DOHH2 (cell line): ENCODE measurements around the gene GCLC.

Source experiments
- H3F3A ChIP-seq: fragments of 200-600 bp; sonication (generic), shearing (Covaris generic); 2 replicates; pipeline ENCODE4 v1.6.0; 2016; ENCODE audit warnings: antibody characterized with exemption, mild to moderate bottlenecking; ENCODE audit not compliant: control insufficient read depth, insufficient read depth
- H3K27ac ChIP-seq: fragments of 200-600 bp; sonication (generic); 2 replicates; pipeline ENCODE4 v1.5.1; 2014; ENCODE audit warnings: low read depth, mild to moderate bottlenecking, low read length, moderate library complexity
- H3K27me3 ChIP-seq: fragments of 200-600 bp; sonication (generic); 2 replicates; pipeline ENCODE4 v1.6.1; 2014; ENCODE audit warnings: mild to moderate bottlenecking, low read length, mixed read lengths; ENCODE audit not compliant: control insufficient read depth
- H3K36me3 ChIP-seq: fragments of 200-600 bp; sonication (generic); 2 replicates; pipeline ENCODE4 v1.6.1; 2014; ENCODE audit warnings: mild to moderate bottlenecking, low read length, moderate library complexity, mixed read lengths; ENCODE audit not compliant: control insufficient read depth
- H3K4me1 ChIP-seq: fragments of 200-600 bp; sonication (generic); 2 replicates; pipeline ENCODE4 v1.6.1; 2014; ENCODE audit warnings: mild to moderate bottlenecking, low read length, mixed read lengths; ENCODE audit not compliant: control insufficient read depth
- H3K4me2 ChIP-seq: fragments of 200-600 bp; sonication (generic); 2 replicates; pipeline ENCODE4 v1.6.0; 2014; ENCODE audit warnings: mild to moderate bottlenecking, low read length, moderate library complexity
- H3K4me3 ChIP-seq: fragments of 200-600 bp; sonication (generic); 2 replicates; pipeline ENCODE4 v1.5.1; 2014; ENCODE audit warnings: mild to moderate bottlenecking, low read length, mixed read lengths
- H3K79me2 ChIP-seq: fragments of 200-600 bp; sonication (generic); 2 replicates; pipeline ENCODE4 v1.6.1; 2014; ENCODE audit warnings: mild to moderate bottlenecking, low read length, mixed read lengths; ENCODE audit not compliant: control insufficient read depth
- H3K9me2 ChIP-seq: fragments of 200-600 bp; sonication (generic); replicated peaks from 2 replicates; pipeline ENCODE4 v1.6.1; 2014; ENCODE audit warnings: mild to moderate bottlenecking, low read length, mixed read lengths; ENCODE audit not compliant: control insufficient read depth
- H3K9me3 ChIP-seq: fragments of 200-600 bp; sonication (generic); 2 replicates; pipeline ENCODE4 v1.6.1; 2014; ENCODE audit warnings: antibody characterized with exemption, low read length, mixed read lengths; ENCODE audit not compliant: control insufficient read depth, insufficient read depth
- H4K20me1 ChIP-seq: fragments of 200-600 bp; sonication (generic); 2 replicates; pipeline ENCODE4 v1.6.0; 2014; ENCODE audit warnings: low read depth, mild to moderate bottlenecking, antibody characterized with exemption, low read length, moderate library complexity; ENCODE audit not compliant: control insufficient read depth, insufficient read depth
- EZH2phosphoT487 ChIP-seq: fragments of 200-600 bp; sonication (generic); IDR thresholded peaks from 2 replicates; pipeline ENCODE4 v1.6.1; 2017; ENCODE audit warnings: borderline replicate concordance, mild to moderate bottlenecking, antibody characterized with exemption, low read length, moderate library complexity, mixed read lengths
- TF ChIP-seq, protein P1 (sequence below): fragments of 200-600 bp; sonication (generic); IDR thresholded peaks from one replicate; pipeline ENCODE4 v1.5.1; 2014; ENCODE audit warnings: antibody characterized with exemption, mild to moderate bottlenecking, low read depth, low read length; ENCODE audit not compliant: poor library complexity, severe bottlenecking

The GCLC gene

DNA sequence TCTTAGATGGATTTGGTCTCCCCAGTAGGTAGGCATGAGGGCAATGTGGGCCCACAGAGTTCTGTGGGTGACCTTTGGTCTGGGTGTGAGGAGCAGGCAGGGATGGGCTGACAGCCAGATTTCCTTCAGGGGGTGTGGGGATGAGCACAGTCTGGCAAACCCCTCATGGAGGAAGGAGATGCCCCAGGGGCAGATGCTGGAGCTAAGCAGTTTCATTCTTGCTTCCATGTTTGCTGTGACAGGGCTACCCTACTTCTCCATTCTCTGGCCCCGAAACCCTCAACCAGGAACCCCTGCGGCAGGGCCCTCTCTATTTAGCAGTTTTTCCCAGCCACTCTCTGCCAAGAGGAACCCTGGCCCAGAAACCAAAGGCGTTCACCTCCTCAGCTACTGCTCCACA lies 40.4 kb downstream of the GCLC start:
- Histone ChIP-seq H3K4me2 (no peak overlapping the region), H3K9me3 (no peaks in the 10 kb centered on the region), H3K36me3 (peaks cover 12% of the 10 kb centered on the region), H3K27ac (no peak overlapping the region), H3K27me3 (no peaks in the 10 kb centered on the region), H3K9me2 (no peaks in the 10 kb centered on the region), H4K20me1 (no peaks in the 10 kb centered on the region), H3K79me2 (no peaks in the 10 kb centered on the region), H3K4me3 (no peak overlapping the region), H3K4me1 (no peaks in the 10 kb centered on the region), H3F3A (no peaks in the 10 kb centered on the region)
- TF ChIP-seq EZH2phosphoT487: no peak
- TF ChIP-seq, protein P1, sequence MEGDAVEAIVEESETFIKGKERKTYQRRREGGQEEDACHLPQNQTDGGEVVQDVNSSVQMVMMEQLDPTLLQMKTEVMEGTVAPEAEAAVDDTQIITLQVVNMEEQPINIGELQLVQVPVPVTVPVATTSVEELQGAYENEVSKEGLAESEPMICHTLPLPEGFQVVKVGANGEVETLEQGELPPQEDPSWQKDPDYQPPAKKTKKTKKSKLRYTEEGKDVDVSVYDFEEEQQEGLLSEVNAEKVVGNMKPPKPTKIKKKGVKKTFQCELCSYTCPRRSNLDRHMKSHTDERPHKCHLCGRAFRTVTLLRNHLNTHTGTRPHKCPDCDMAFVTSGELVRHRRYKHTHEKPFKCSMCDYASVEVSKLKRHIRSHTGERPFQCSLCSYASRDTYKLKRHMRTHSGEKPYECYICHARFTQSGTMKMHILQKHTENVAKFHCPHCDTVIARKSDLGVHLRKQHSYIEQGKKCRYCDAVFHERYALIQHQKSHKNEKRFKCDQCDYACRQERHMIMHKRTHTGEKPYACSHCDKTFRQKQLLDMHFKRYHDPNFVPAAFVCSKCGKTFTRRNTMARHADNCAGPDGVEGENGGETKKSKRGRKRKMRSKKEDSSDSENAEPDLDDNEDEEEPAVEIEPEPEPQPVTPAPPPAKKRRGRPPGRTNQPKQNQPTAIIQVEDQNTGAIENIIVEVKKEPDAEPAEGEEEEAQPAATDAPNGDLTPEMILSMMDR: no peak

DNA sequence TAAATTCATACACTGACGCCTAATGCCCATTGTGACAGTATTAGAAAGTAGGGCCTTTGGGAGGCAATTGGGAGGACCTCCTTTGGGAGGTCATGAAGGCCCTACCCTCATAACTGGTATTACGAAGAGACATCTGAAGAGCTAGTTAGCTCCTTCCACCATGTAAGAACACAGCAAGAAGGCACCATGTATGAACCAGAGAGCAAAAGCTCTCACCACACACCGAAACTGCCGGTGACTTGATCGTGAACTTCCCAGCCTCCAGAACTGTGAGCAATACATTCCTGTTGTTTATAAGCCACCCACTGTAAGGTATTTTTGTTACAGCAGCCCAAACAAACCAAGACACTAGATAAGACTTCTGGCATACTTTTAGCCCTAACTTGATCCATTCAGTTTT lies 41.8 kb downstream of the GCLC start:
- no peaks in the 10 kb centered on the region for H3K9me3 ChIP-seq
- H3K4me3 ChIP-seq: no peak overlapping the region
- no peaks in the 10 kb centered on the region for H4K20me1 ChIP-seq
- no peaks in the 10 kb centered on the region for H3F3A ChIP-seq
- TF ChIP-seq, protein P1: no peak
- TF ChIP-seq EZH2phosphoT487: no peak
- H3K9me2 ChIP-seq: no peaks in the 10 kb centered on the region
- H3K27me3 ChIP-seq: no peaks in the 10 kb centered on the region
- H3K4me2 ChIP-seq: no peak overlapping the region
- no peaks in the 10 kb centered on the region for H3K79me2 ChIP-seq
- no peaks in the 10 kb centered on the region for H3K4me1 ChIP-seq
- H3K27ac ChIP-seq: no peak overlapping the region
- H3K36me3 ChIP-seq: peaks cover 12% of the 10 kb centered on the region

DNA sequence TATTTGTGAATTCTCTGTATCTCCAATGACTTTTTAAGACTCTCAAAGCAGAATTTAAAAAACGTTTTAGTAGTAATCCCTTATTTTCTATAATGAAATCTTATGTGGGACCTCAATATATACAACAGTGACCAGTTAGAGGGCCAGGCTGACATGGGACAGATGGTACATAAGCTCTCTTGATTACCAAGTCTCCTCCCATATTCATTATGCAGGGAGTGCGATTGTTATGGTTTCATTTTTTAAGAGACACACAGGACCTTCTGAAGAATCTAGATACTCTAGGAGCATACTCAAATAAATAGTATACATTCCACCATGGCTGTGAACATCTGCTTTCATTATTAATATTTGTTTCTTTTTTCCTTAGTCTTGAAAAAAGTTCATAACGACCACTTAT lies 43.5 kb downstream of the GCLC start:
- Histone ChIP-seq H3K27ac (no peak overlapping the region), H3K27me3 (no peaks in the 10 kb centered on the region), H3K4me2 (no peak overlapping the region), H3K4me3 (no peak overlapping the region), H3F3A (no peaks in the 10 kb centered on the region), H3K79me2 (no peaks in the 10 kb centered on the region), H3K9me2 (no peaks in the 10 kb centered on the region), H3K36me3 (peaks cover 7% of the 10 kb centered on the region; the same call in 1 of the 2 replicates), H3K4me1 (no peaks in the 10 kb centered on the region), H4K20me1 (no peaks in the 10 kb centered on the region), H3K9me3 (no peaks in the 10 kb centered on the region)
- no peak for TF ChIP-seq EZH2phosphoT487
- TF ChIP-seq, protein P1: no peak

DNA sequence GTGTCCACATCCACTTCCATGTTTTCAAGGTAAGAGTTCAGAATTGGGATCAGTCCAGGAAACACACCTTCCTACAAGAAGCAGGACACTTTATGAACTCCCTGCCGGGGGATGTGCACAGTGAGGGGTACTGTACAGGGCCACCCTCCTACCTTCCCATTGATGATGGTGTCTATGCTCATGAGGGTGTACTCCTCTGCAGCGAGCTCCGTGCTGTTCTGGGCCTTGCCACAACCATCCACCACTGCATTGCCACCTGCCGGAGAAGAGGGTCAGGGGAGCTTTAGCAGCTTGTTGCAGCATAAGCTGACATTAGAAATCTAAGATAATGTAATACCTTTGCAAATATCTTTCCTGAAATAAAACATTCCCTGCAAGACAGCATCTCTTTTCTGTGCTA lies 44.8 kb downstream of the GCLC start:
- TF ChIP-seq, protein P1: no peak
- TF ChIP-seq EZH2phosphoT487: no peak
- Histone ChIP-seq H3K4me2 (no peak overlapping the region), H3K9me2 (no peaks in the 10 kb centered on the region), H3K4me3 (no peak overlapping the region), H3K79me2 (no peaks in the 10 kb centered on the region), H3K4me1 (no peaks in the 10 kb centered on the region), H3K27me3 (no peaks in the 10 kb centered on the region), H3K27ac (no peak overlapping the region), H3K9me3 (no peaks in the 10 kb centered on the region), H3F3A (no peaks in the 10 kb centered on the region), H4K20me1 (no peaks in the 10 kb centered on the region), H3K36me3 (peaks cover 7% of the 10 kb centered on the region; the same call in 1 of the 2 replicates)
